HepG2 (cell line): ENCODE measurements around the gene FOXJ2. TPM values are rescaled to one million over a fixed set of nuclear protein-coding genes. Genes with fewer than 3 reads are reported as not detected.

Source experiments
- ATAC-seq: fragments of 200-7000 bp; cut with Tn5 transposase; 3 replicates; pipeline ENCODE4 v1.9.1; 2020; ENCODE audit warnings: mild to moderate bottlenecking, moderate library complexity
- BruUV-seq: library from RNA; stranded (reverse); fragments of 400-500 nt; replicated peaks from 2 replicates; lab custom pipeline; 2021; lab: Mats Ljungman, UMichigan
- CTCF ChIA-PET: fragments of 300-600 bp; formaldehyde crosslinking; extraction: SDS; loops from one replicate; lab custom pipeline; 2021; ENCODE audit warnings: low total read pairs, inconsistent platforms, low intra/inter-chr PET ratio; lab: Yijun Ruan, JAX
- POLR2A ChIA-PET: fragments of 350-600 bp; sonication (Branson Sonifier 250); formaldehyde crosslinking; loops from one replicate; lab custom pipeline; 2020; ENCODE audit warnings: antibody characterized with exemption, inconsistent platforms; lab: Yijun Ruan, JAX
- DNase-seq: peaks from one replicate; pipeline ENCODE4 v3.0.0-alpha.2; 2015; ENCODE audit warnings: low spot score
- FAIRE-seq: peaks from 3 replicates; lab custom pipeline; 2011; peaks lifted over from hg19 to GRCh38; lab: Jason Lieb, UNC
- H2AFZ ChIP-seq: one replicate; pipeline ENCODE4 v1.6.1; 2011; ENCODE audit warnings: low read length, inconsistent platforms
- H3K27ac ChIP-seq: fragments of 300-600 bp; 3 replicates; pipeline ENCODE4 v1.8.0; 2011; ENCODE audit warnings: mixed run types, mild to moderate bottlenecking, mixed read lengths, low read length, inconsistent platforms; ENCODE audit not compliant: insufficient read depth; ENCODE audit errors: extremely low read length
- H3K27me3 ChIP-seq, 2 experiments: fragments of 200-600 bp in 1 of 2; 2 replicates in 1 of 2; 3 replicates in 1 of 2; pipeline versions ENCODE4 v1.6.0 to v1.8.0; 2011; ENCODE audit warnings: low read length in 2 of 2, mild to moderate bottlenecking in 2 of 2, moderate library complexity in 2 of 2, inconsistent platforms in 1 of 2; ENCODE audit not compliant: insufficient read depth in 2 of 2, control insufficient read depth in 1 of 2
- H3K36me3 ChIP-seq, 2 experiments: fragments of 200-600 bp in 1 of 2; replicated peaks in 1 of 2; 2 replicates in 1 of 2; 3 replicates in 1 of 2; pipeline versions ENCODE4 v1.5.1 to v1.8.0; 2011; ENCODE audit warnings: low read length in 2 of 2, inconsistent platforms in 1 of 2; ENCODE audit not compliant: insufficient read depth in 2 of 2, control insufficient read depth in 1 of 2
- H3K4me1 ChIP-seq: 2 replicates; pipeline ENCODE4 v1.5.1; 2012; ENCODE audit warnings: low read length, inconsistent platforms; ENCODE audit not compliant: insufficient read depth
- H3K4me2 ChIP-seq: 2 replicates; pipeline ENCODE4 v1.6.0; 2011; ENCODE audit warnings: low read depth, low read length, inconsistent platforms
- H3K4me3 ChIP-seq, 3 experiments: fragments of 200-600 bp in 1 of 3; sonication (generic), shearing (Covaris generic) in 1 of 3; replicated peaks in 1 of 3; 2 replicates each; pipeline ENCODE4 v1.5.1; 2011 to 2016; ENCODE audit warnings: low read length in 3 of 3, inconsistent platforms in 2 of 3, low read depth in 2 of 3, mild to moderate bottlenecking in 2 of 3, control low read depth in 1 of 3, mixed read lengths in 1 of 3; ENCODE audit not compliant: insufficient read depth in 1 of 3
- H3K79me2 ChIP-seq: one replicate; pipeline ENCODE4 v1.6.1; 2011; ENCODE audit warnings: low read length, inconsistent platforms; ENCODE audit not compliant: insufficient read depth
- H3K9ac ChIP-seq: 2 replicates; pipeline ENCODE4 v1.6.0; 2011; ENCODE audit warnings: mild to moderate bottlenecking, low read depth, low read length, inconsistent platforms; ENCODE audit not compliant: insufficient read depth
- H3K9me3 ChIP-seq: 2 replicates; pipeline ENCODE4 v1.5.1; 2012; ENCODE audit warnings: mild to moderate bottlenecking, low read length
- H4K20me1 ChIP-seq: 2 replicates; pipeline ENCODE4 v1.6.0; 2011; ENCODE audit warnings: inconsistent platforms, mild to moderate bottlenecking, low read length, moderate library complexity; ENCODE audit not compliant: insufficient read depth
- ATF6 ChIP-seq: sonication (generic); formaldehyde crosslinking; conservative IDR thresholded peaks from 2 replicates; pipeline ENCODE4 v1.4.0; 2020; ENCODE audit warnings: missing genetic modification reagents
- IRX3 ChIP-seq: sonication (generic); formaldehyde crosslinking; IDR thresholded peaks from 2 replicates; pipeline ENCODE4 v1.8.1; 2023; ENCODE audit warnings: mild to moderate bottlenecking, low read depth, missing genetic modification reagents, borderline replicate concordance
- JDP2 ChIP-seq: sonication (generic); formaldehyde crosslinking; IDR thresholded peaks from 2 replicates; pipeline ENCODE4 v1.8.1; 2022; ENCODE audit warnings: missing genetic modification reagents, borderline replicate concordance
- NFE2L2 ChIP-seq: fragments of 150-350 bp; IDR thresholded peaks from 2 replicates; pipeline ENCODE4 v1.6.1; 2014; ENCODE audit warnings: low read length
- RELA ChIP-seq: sonication (generic); formaldehyde crosslinking; IDR thresholded peaks from 2 replicates; pipeline ENCODE4 v1.4.0; 2020; ENCODE audit warnings: missing genetic modification reagents
- REPIN1 ChIP-seq: sonication (generic); formaldehyde crosslinking; IDR thresholded peaks from 2 replicates; pipeline ENCODE4 v1.8.0; 2022; ENCODE audit warnings: missing genetic modification reagents, low read depth, mild to moderate bottlenecking, borderline replicate concordance
- SCMH1 ChIP-seq: sonication (generic); formaldehyde crosslinking; IDR thresholded peaks from 2 replicates; pipeline ENCODE4 v1.9.0; 2021; ENCODE audit warnings: missing genetic modification reagents, mild to moderate bottlenecking, borderline replicate concordance
- SNAPC4 ChIP-seq: sonication (generic); formaldehyde crosslinking; IDR thresholded peaks from 2 replicates; pipeline ENCODE4 v1.4.0; 2020; ENCODE audit warnings: mild to moderate bottlenecking, missing genetic modification reagents
- ZNF326 ChIP-seq: sonication (generic); formaldehyde crosslinking; IDR thresholded peaks from 2 replicates; pipeline ENCODE4 v1.4.0; 2020; ENCODE audit warnings: missing genetic modification reagents, borderline replicate concordance
- ZNF331 ChIP-seq: sonication (generic); formaldehyde crosslinking; IDR thresholded peaks from 2 replicates; pipeline ENCODE4 v1.4.0; 2020; ENCODE audit warnings: missing genetic modification reagents
- ZNF501 ChIP-seq: sonication (generic); formaldehyde crosslinking; IDR thresholded peaks from 2 replicates; pipeline ENCODE4 v1.5.1; 2020; ENCODE audit warnings: mild to moderate bottlenecking, moderate library complexity, missing genetic modification reagents
- ZNF557 ChIP-seq: sonication (generic); formaldehyde crosslinking; IDR thresholded peaks from 2 replicates; pipeline ENCODE4 v1.4.0; 2020; ENCODE audit warnings: missing genetic modification reagents
- ZNF570 ChIP-seq: sonication (generic); formaldehyde crosslinking; IDR thresholded peaks from 2 replicates; pipeline ENCODE4 v1.4.0; 2020; ENCODE audit warnings: mild to moderate bottlenecking, missing genetic modification reagents, borderline replicate concordance
- ZSCAN30 ChIP-seq: sonication (generic); formaldehyde crosslinking; IDR thresholded peaks from 2 replicates; pipeline ENCODE4 v1.5.0; 2020; ENCODE audit warnings: mild to moderate bottlenecking, missing genetic modification reagents
- WGBS: methylation state at CpG from one replicate; pipeline ENCODE4 v1.1.6; 2017; ENCODE audit warnings: low lambda C conversion rate; 5-methylcytosine and 5-hydroxymethylcytosine counted together
- in situ Hi-C: cut with HindIII; loops from 2 replicates; pipeline ENCODE4 v1.10.0; 2017; ENCODE audit warnings: low pct_unique_long_range_greater_than_20kb; ENCODE audit not compliant: extremely low pct_ligation_motif_present
- intact Hi-C: fragments of 100-400 bp; cut with micrococcal nuclease; formaldehyde crosslinking; loops from one replicate; pipeline ENCODE4 v1.10.0; 2022; ENCODE audit not compliant: unreplicated experiment
- polyA plus RNA-seq, 8 experiments: library from polyadenylated mRNA; depleted of rRNA in 3 of 8; stranded (reverse) in 7 of 8; unstranded in 1 of 8; fragments of >200 nt; fragmentation: Illumina TruSeq in 4 of 8; extraction: Trizol in 4 of 8; gene quantifications; 2 replicates each; pipeline versions ENCODE4 v1.2.1 to v1.2.3, GENCODE V29; 2011 to 2016; ENCODE audit warnings: low read depth in 4 of 8, missing spikeins in 1 of 8, mixed read lengths in 1 of 8; ENCODE audit not compliant: insufficient read depth in 1 of 8
- total RNA-seq, 5 experiments: library from RNA; depleted of rRNA; stranded (reverse); fragments of >200 nt; fragmentation: Illumina TruSeq; extraction: Trizol; gene quantifications; 2 replicates each; pipeline ENCODE4 v1.2.3, GENCODE V29; 2016; ENCODE audit warnings: low read depth in 1 of 5
- TF ChIP-seq, protein P1 (sequence below): sonication (generic); formaldehyde crosslinking; IDR thresholded peaks from 2 replicates; pipeline ENCODE4 v1.4.0; 2020; ENCODE audit warnings: missing genetic modification reagents, borderline replicate concordance

Gene FOXJ2
- total and polyA plus RNA-seq, 2 of the 13 experiments (the other 11 are each of a cell fraction or from before 2014, with no cell fraction given) = 2.2 to 2.9 TPM

GRCh38 chr12:8033153-8034044 lies 883 bp downstream of the FOXJ2 start:
- ATAC-seq = peak; percentile 66
- peak overlapping the region; percentile 87 to 92 (median 89) for H3K4me3 ChIP-seq
- H3K27ac ChIP-seq = peak overlapping the region; percentile 67
- no peak for FAIRE-seq
- CTCF ChIA-PET = no interaction called here
- H4K20me1 ChIP-seq = no peaks in the 10 kb centered on the region
- no peaks in the 10 kb centered on the region for H3K36me3 ChIP-seq
- H3K9me3 ChIP-seq = no peaks in the 10 kb centered on the region
- no peaks in the 10 kb centered on the region for H3K79me2 ChIP-seq
- TSS peak; percentile 46 for BruUV-seq
- in situ Hi-C loops (no loop called here), intact Hi-C loops (loop anchor here (5.0 kb wide), 1 partner anchor 49 kb away; the partner anchor contains the start of gene NECAP1)
- peaks cover 61% of the 10 kb centered on the region for H3K4me1 ChIP-seq
- peak overlapping the region; percentile 91 for H3K4me2 ChIP-seq
- H2AFZ ChIP-seq = no peak overlapping the region
- DNase-seq = no peak
- H3K9ac ChIP-seq = peak overlapping the region; percentile 93
- 33% methylated on average over 10 of the region's 17 CpGs for WGBS
- H3K27me3 ChIP-seq = no peaks in the 10 kb centered on the region; a peak in 1 of 5 replicates
- POLR2A ChIA-PET = interaction anchor here (0.6 kb wide), 1 partner anchor 193 kb away, joined by 6 read pairs; no protein-coding TSS in a partner anchor
- TF ChIP-seq ATF6 (CRISPR knock-in tag) (no peak), NFE2L2 (no peak), ZNF331 (CRISPR knock-in tag) (no peak), ZSCAN30 (no peak), REPIN1 (no peak), IRX3 (CRISPR knock-in tag) (no peak), ZNF570 (CRISPR knock-in tag) (no peak), ZNF326 (CRISPR knock-in tag) (no peak), ZNF501 (CRISPR knock-in tag) (no peak), SNAPC4 (CRISPR knock-in tag) (no peak), RELA (no peak), JDP2 (CRISPR knock-in tag) (no peak), ZNF557 (CRISPR knock-in tag) (no peak), SCMH1 (CRISPR knock-in tag) (no peak)
- TF ChIP-seq, protein P1, sequence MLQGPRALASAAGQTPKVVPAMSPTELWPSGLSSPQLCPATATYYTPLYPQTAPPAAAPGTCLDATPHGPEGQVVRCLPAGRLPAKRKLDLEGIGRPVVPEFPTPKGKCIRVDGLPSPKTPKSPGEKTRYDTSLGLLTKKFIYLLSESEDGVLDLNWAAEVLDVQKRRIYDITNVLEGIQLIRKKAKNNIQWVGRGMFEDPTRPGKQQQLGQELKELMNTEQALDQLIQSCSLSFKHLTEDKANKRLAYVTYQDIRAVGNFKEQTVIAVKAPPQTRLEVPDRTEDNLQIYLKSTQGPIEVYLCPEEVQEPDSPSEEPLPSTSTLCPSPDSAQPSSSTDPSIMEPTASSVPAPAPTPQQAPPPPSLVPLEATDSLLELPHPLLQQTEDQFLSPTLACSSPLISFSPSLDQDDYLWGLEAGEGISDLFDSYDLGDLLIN (CRISPR knock-in tag) = no peak
